ENCODE data around the gene SPR.

The SPR gene

DNA sequence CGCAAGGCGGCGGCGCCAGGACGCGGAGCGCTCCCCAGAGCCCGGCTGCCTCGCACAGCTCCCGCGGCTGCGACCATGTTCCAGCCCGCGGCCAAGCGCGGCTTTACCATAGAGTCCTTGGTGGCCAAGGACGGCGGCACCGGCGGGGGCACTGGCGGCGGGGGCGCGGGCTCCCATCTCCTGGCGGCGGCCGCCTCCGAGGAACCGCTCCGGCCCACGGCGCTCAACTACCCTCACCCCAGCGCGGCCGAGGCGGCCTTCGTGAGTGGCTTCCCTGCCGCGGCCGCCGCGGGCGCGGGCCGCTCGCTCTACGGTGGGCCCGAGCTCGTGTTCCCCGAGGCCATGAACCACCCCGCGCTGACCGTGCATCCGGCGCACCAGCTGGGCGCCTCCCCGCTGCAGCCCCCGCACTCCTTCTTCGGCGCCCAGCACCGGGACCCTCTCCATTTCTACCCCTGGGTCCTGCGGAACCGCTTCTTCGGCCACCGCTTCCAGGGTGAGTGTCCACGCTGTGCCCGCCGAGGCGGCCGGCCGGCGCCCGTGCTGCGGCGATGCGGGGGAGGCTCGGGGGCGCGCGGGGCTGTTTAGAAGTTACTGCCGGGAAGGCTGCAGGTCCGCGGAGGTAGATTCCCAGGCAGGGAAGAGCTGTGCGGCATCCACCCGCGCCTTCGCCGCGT is 30.8 kb downstream of the SPR start:
- no peaks in the 10 kb centered on the region for H3K36me3 ChIP-seq (ENCODE audit: insufficient read depth, low read length)
- H3K27ac ChIP-seq (ENCODE audit: low read length): no peak overlapping the region
- no peak for TF ChIP-seq EZH2 (IDR thresholded peaks at IDR 0.05; ENCODE audit: borderline replicate concordance, low read depth, low read length, severe bottlenecking)
- TF ChIP-seq, protein P1, sequence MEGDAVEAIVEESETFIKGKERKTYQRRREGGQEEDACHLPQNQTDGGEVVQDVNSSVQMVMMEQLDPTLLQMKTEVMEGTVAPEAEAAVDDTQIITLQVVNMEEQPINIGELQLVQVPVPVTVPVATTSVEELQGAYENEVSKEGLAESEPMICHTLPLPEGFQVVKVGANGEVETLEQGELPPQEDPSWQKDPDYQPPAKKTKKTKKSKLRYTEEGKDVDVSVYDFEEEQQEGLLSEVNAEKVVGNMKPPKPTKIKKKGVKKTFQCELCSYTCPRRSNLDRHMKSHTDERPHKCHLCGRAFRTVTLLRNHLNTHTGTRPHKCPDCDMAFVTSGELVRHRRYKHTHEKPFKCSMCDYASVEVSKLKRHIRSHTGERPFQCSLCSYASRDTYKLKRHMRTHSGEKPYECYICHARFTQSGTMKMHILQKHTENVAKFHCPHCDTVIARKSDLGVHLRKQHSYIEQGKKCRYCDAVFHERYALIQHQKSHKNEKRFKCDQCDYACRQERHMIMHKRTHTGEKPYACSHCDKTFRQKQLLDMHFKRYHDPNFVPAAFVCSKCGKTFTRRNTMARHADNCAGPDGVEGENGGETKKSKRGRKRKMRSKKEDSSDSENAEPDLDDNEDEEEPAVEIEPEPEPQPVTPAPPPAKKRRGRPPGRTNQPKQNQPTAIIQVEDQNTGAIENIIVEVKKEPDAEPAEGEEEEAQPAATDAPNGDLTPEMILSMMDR (IDR thresholded peaks at IDR 0.05; ENCODE audit: borderline replicate concordance, extremely low read depth, low read length, poor library complexity, severe bottlenecking): no peak
- no peak overlapping the region for H2AFZ ChIP-seq (ENCODE audit: low read depth, low read length)
- H3K4me1 ChIP-seq (ENCODE audit: insufficient read depth, low read length): no peaks in the 10 kb centered on the region
- H3K27me3 ChIP-seq (ENCODE audit: insufficient read depth, low read length, poor library complexity): peaks cover 9% of the 10 kb centered on the region
- no peak overlapping the region for H3K4me3 ChIP-seq (ENCODE audit: low read depth in 1 of 2, low read length in 2 of 2)
- no peak overlapping the region for H3K4me2 ChIP-seq (ENCODE audit: insufficient read depth, low read length)
- no peak for ATAC-seq (ENCODE audit: insufficient read depth, low read depth)
- H4K20me1 ChIP-seq (ENCODE audit: insufficient read depth, low read length): no peaks in the 10 kb centered on the region
- H3K79me2 ChIP-seq (ENCODE audit: insufficient read depth, low read length): no peaks in the 10 kb centered on the region
- no peak for DNase-seq
- H3K9me3 ChIP-seq (ENCODE audit: insufficient read depth, low read length, severe bottlenecking): no peaks in the 10 kb centered on the region
- no peak overlapping the region for H3K9ac ChIP-seq (ENCODE audit: low read depth, low read length)

DNA sequence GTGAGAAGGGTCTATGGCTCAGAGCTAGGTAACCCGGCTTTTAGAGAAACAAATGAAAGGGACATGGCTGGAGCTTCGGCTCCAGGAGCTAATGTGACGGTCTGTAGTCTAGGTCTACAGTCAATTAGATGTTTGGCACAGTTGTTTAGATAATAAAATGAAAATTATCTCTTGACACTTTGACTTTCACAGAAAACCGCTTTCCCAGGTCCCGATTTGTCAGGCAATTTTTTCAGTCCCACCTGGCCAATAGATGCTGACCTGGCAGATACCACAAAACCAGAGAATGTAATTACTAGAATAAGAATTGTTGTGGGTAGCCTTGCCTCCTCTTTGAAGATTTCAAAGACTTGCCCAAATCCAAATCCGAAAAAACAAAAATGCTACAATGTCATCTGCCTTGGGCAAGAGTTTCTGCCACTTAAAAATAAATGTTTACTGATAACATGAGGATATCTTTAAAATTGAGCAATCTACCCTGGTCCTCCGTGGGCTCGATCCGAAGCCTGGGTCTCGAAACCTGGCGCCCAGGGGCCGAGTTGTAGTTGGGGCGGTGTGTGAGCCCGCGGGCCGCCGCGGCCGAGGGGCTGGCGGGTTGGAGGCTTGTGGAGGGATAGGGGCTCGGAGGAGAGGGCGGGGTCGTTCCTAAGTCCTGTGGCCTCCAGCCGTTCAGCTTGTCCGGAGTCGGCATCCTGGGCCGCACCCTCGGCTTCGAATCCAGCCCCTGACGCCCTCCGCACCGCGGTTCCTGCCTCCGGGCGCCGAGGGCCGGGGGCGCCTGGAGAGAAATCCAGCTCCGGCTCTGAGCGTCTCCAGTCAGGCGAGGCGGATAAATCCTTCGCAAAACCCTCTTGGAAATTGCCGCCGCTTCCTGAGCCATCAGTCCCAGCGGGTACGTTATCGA is 32.5 kb downstream of the SPR start:
- Histone ChIP-seq H4K20me1 (ENCODE audit: insufficient read depth, low read length) (no peaks in the 10 kb centered on the region), H3K27ac (ENCODE audit: low read length) (no peak overlapping the region), H3K9ac (ENCODE audit: low read depth, low read length) (no peak overlapping the region), H3K9me3 (ENCODE audit: insufficient read depth, low read length, severe bottlenecking) (no peaks in the 10 kb centered on the region), H3K4me2 (ENCODE audit: insufficient read depth, low read length) (no peak overlapping the region), H3K4me1 (ENCODE audit: insufficient read depth, low read length) (no peaks in the 10 kb centered on the region), H3K79me2 (ENCODE audit: insufficient read depth, low read length) (no peaks in the 10 kb centered on the region), H2AFZ (ENCODE audit: low read depth, low read length) (no peak overlapping the region), H3K36me3 (ENCODE audit: insufficient read depth, low read length) (no peaks in the 10 kb centered on the region), H3K27me3 (ENCODE audit: insufficient read depth, low read length, poor library complexity) (no peaks in the 10 kb centered on the region), H3K4me3 (ENCODE audit: low read depth in 1 of 2, low read length in 2 of 2) (no peak overlapping the region)
- no peak for TF ChIP-seq EZH2 (IDR thresholded peaks at IDR 0.05; ENCODE audit: borderline replicate concordance, low read depth, low read length, severe bottlenecking)
- TF ChIP-seq, protein P1 (IDR thresholded peaks at IDR 0.05; ENCODE audit: borderline replicate concordance, extremely low read depth, low read length, poor library complexity, severe bottlenecking): no peak
- DNase-seq: no peak
- no peak for ATAC-seq (ENCODE audit: insufficient read depth, low read depth)

DNA sequence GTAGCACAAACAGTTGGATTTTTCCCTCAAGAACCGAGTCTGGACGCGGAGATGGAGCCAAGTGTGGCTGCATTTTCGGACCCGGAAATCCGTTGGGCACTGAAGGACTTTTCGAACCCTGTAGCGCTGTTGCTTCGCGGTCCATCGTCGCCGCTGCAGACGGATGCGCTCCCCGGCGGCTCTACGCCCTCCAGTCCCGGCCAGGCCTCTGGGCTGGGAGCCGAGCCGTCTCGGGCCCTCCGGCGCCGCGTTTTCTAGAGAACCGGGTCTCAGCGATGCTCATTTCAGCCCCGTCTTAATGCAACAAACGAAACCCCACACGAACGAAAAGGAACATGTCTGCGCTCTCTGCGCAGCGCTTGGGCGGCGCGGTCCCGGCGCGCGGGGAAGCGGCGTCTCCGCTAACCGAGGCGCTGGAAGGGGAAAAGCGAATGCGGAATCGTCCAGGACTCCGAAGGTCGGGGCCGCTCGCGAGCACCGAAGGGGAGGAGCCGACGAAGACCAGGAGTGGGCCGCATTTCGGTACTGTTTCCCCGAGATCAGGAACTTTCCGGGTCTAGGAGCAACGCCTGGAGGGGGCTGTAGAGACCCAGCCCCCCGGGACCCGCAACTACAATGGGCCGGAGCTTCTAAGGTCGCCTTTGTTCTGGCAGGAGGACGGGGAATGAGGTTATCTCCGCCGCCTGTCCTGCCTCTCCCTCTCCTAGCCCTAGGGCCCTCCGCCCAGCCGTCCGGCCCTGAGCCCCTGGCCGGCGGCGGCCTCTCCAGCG is 33.3 kb downstream of the SPR start:
- no peak overlapping the region for H3K27ac ChIP-seq (ENCODE audit: low read length)
- ATAC-seq (ENCODE audit: insufficient read depth, low read depth) (no peak), DNase-seq (no peak)
- H4K20me1 ChIP-seq (ENCODE audit: insufficient read depth, low read length): no peaks in the 10 kb centered on the region
- H3K27me3 ChIP-seq (ENCODE audit: insufficient read depth, low read length, poor library complexity): no peaks in the 10 kb centered on the region
- H3K4me2 ChIP-seq (ENCODE audit: insufficient read depth, low read length): no peak overlapping the region
- H3K79me2 ChIP-seq (ENCODE audit: insufficient read depth, low read length): no peaks in the 10 kb centered on the region
- no peak for TF ChIP-seq EZH2 (IDR thresholded peaks at IDR 0.05; ENCODE audit: borderline replicate concordance, low read depth, low read length, severe bottlenecking)
- TF ChIP-seq, protein P1 (IDR thresholded peaks at IDR 0.05; ENCODE audit: borderline replicate concordance, extremely low read depth, low read length, poor library complexity, severe bottlenecking): no peak
- H3K4me1 ChIP-seq (ENCODE audit: insufficient read depth, low read length): no peaks in the 10 kb centered on the region
- no peaks in the 10 kb centered on the region for H3K36me3 ChIP-seq (ENCODE audit: insufficient read depth, low read length)
- no peak overlapping the region for H2AFZ ChIP-seq (ENCODE audit: low read depth, low read length)
- H3K9ac ChIP-seq (ENCODE audit: low read depth, low read length): no peak overlapping the region
- H3K4me3 ChIP-seq (ENCODE audit: low read depth in 1 of 2, low read length in 2 of 2): no peak overlapping the region
- no peaks in the 10 kb centered on the region for H3K9me3 ChIP-seq (ENCODE audit: insufficient read depth, low read length, severe bottlenecking)
